Liver (tissue), 9 donors: ENCODE data around the gene RNF112. TPM values are rescaled to one million over a fixed set of nuclear protein-coding genes. Genes with fewer than 3 reads are reported as not detected.

Source experiments
- DNase-seq: peaks from one replicate; pipeline ENCODE4 v3.0.0-alpha.2; 2017; ENCODE audit warnings: low spot score
- H3K27ac ChIP-seq, 2 donors: one replicate each; pipeline ENCODE4 v1.7.0; 2013; ENCODE audit warnings: inconsistent platforms in 2 of 2, low read length in 2 of 2, control low read depth in 1 of 2, low read depth in 1 of 2, mild to moderate bottlenecking in 1 of 2
- H3K27me3 ChIP-seq, 4 donors: one replicate each; pipeline versions ENCODE4 v1.6.1 to v1.7.0; 2013; ENCODE audit warnings: low read length in 3 of 4, inconsistent platforms in 1 of 4, mild to moderate bottlenecking in 1 of 4, moderate library complexity in 1 of 4; ENCODE audit not compliant: control insufficient read depth in 4 of 4, insufficient read depth in 4 of 4
- H3K36me3 ChIP-seq, 4 donors: one replicate each; pipeline versions ENCODE4 v1.6.1 to v1.7.0; 2013; ENCODE audit warnings: low read length in 3 of 4, mild to moderate bottlenecking in 3 of 4, low read depth in 1 of 4, moderate library complexity in 1 of 4; ENCODE audit not compliant: control insufficient read depth in 4 of 4, insufficient read depth in 3 of 4
- H3K4me1 ChIP-seq, 4 donors: one replicate each; pipeline versions ENCODE4 v1.6.1 to v1.7.0; 2013; ENCODE audit warnings: low read length in 3 of 4, mild to moderate bottlenecking in 3 of 4, moderate library complexity in 1 of 4; ENCODE audit not compliant: control insufficient read depth in 4 of 4, insufficient read depth in 4 of 4
- H3K4me3 ChIP-seq, 3 donors: one replicate each; pipeline versions ENCODE4 v1.6.1 to v1.7.0; 2013; ENCODE audit warnings: low read length in 3 of 3, control low read depth in 1 of 3, low read depth in 1 of 3, mild to moderate bottlenecking in 1 of 3
- H3K9ac ChIP-seq, 2 donors: one replicate each; pipeline ENCODE4 v1.7.0; 2013; ENCODE audit warnings: low read length in 2 of 2, mild to moderate bottlenecking in 2 of 2, moderate library complexity in 2 of 2, control low read depth in 1 of 2, low read depth in 1 of 2
- H3K9me3 ChIP-seq, 4 donors: one replicate each; pipeline versions ENCODE4 v1.6.1 to v1.7.0; 2013; ENCODE audit warnings: low read length in 3 of 4; ENCODE audit not compliant: control insufficient read depth in 4 of 4
- ATF3 ChIP-seq: IDR thresholded peaks from 2 replicates; pipeline ENCODE4 v1.6.1; 2016; ENCODE audit warnings: antibody characterized with exemption
- CTCF ChIP-seq: fragments of 150-350 bp; IDR thresholded peaks from 2 replicates; pipeline ENCODE4 v1.5.1; 2017; ENCODE audit warnings: improper control_type of control experiment, low read depth, low read length; ENCODE audit not compliant: missing input control
- GABPA ChIP-seq, 2 donors: IDR thresholded peaks in 1 of 2; conservative IDR thresholded peaks in 1 of 2; 2 replicates each; pipeline ENCODE4 v1.6.1; 2016; ENCODE audit warnings: antibody characterized with exemption in 2 of 2, mild to moderate bottlenecking in 1 of 2, moderate library complexity in 1 of 2
- HNF4A ChIP-seq, 2 donors: conservative IDR thresholded peaks; 2 replicates each; pipeline ENCODE4 v1.6.1; 2016; ENCODE audit warnings: antibody characterized with exemption in 2 of 2, mild to moderate bottlenecking in 2 of 2
- HNF4G ChIP-seq: IDR thresholded peaks from 2 replicates; pipeline ENCODE4 v1.6.1; 2016; ENCODE audit warnings: antibody characterized with exemption
- JUND ChIP-seq, 2 donors: IDR thresholded peaks; 2 replicates each; pipeline ENCODE4 v1.6.1; 2016; ENCODE audit warnings: antibody characterized with exemption in 2 of 2
- MAX ChIP-seq: IDR thresholded peaks from 2 replicates; pipeline ENCODE4 v1.6.1; 2016; ENCODE audit warnings: antibody characterized with exemption
- NR2F2 ChIP-seq: IDR thresholded peaks from 2 replicates; pipeline ENCODE4 v1.6.1; 2016; ENCODE audit warnings: antibody characterized with exemption
- REST ChIP-seq: IDR thresholded peaks from 2 replicates; pipeline ENCODE4 v1.6.1; 2016; ENCODE audit warnings: antibody characterized with exemption, mild to moderate bottlenecking
- RXRA ChIP-seq, 2 donors: IDR thresholded peaks; 2 replicates each; pipeline ENCODE4 v1.6.1; 2017 to 2018; ENCODE audit warnings: antibody characterized with exemption in 2 of 2, mild to moderate bottlenecking in 1 of 2
- SP1 ChIP-seq: IDR thresholded peaks from 2 replicates; pipeline ENCODE4 v1.6.1; 2018; ENCODE audit warnings: antibody characterized with exemption, mild to moderate bottlenecking
- TAF1 ChIP-seq: conservative IDR thresholded peaks from 2 replicates; pipeline ENCODE4 v1.6.1; 2016; ENCODE audit warnings: antibody characterized with exemption, mild to moderate bottlenecking
- YY1 ChIP-seq: IDR thresholded peaks from 2 replicates; pipeline ENCODE4 v1.6.1; 2016; ENCODE audit warnings: antibody characterized with exemption, mild to moderate bottlenecking
- ZBTB33 ChIP-seq: IDR thresholded peaks from 2 replicates; pipeline ENCODE4 v1.6.1; 2016; ENCODE audit warnings: antibody characterized with exemption
- WGBS: extraction: QIAGEN DNeasy Blood & Tissue Kit; methylation state at CpG from one replicate; pipeline ENCODE4 v1.1.7; 2013; 5-methylcytosine and 5-hydroxymethylcytosine counted together
- polyA plus RNA-seq, 2 donors: library from polyadenylated mRNA; stranded (reverse) in 1 of 2; unstranded in 1 of 2; fragments of 200-250 nt in 1 of 2; fragments of >200 nt in 1 of 2; fragmentation: Nextera tagmentation in 1 of 2; extraction: Ambion mirVana in 1 of 2; gene quantifications; one replicate each; pipeline versions ENCODE4 v1.2.1 to v1.2.3, GENCODE V29; 2013 to 2015
- total RNA-seq, 2 donors: library from RNA; depleted of rRNA; stranded (reverse); fragments of >200 nt; gene quantifications; one replicate each; pipeline ENCODE4 v1.2.3, GENCODE V29; 2014
- donor health status: healthy.
- donor health status: healthy.
- donor health status: healthy.
- donor health status: healthy.
- donor health status: healthy.

Gene RNF112
- total and polyA plus RNA-seq, 4 donors = 0.04 to 0.42 (median 0.20) TPM

GRCh38 chr17:19364699-19365498, 46.1 kb upstream of the RNF112 start:
- no peak for DNase-seq
- Histone ChIP-seq H3K4me3 (no peak overlapping the region), H3K9ac (no peak overlapping the region)

GRCh38 chr17:19365499-19365817, 45.6 kb upstream of the RNF112 start:
- DNase-seq = no peak
- TF ChIP-seq YY1 = no peak
- no peak for TF ChIP-seq GABPA (IDR thresholded peaks at IDR 0.05 in 1 of 2, conservative IDR thresholded peaks at IDR 0.05 in 1 of 2)
- no peak for TF ChIP-seq SP1
- TF ChIP-seq TAF1 = no peak
- Histone ChIP-seq H3K4me1 (peaks cover 3 to 31% (median 16%) of the 10 kb centered on the region in 4 donors), H3K4me3 (no peak overlapping the region), H3K27me3 (no peaks in the 10 kb centered on the region), H3K9me3 (no peaks in the 10 kb centered on the region), H3K9ac (no peak overlapping the region), H3K27ac (no peak overlapping the region), H3K36me3 (no peaks in the 10 kb centered on the region)
- 91% methylated on average over 4 of the region's 4 CpGs for WGBS

More at GRCh38 chr17:19364699-19365498, 46.1 kb upstream of the RNF112 start:
- peak in 1 of 2 donors; percentile 9 for TF ChIP-seq HNF4A (conservative IDR thresholded peaks at IDR 0.05)
- no peak for TF ChIP-seq JUND (IDR thresholded peaks at IDR 0.05)
- no peak for TF ChIP-seq ATF3
- Histone ChIP-seq H3K36me3 (no peaks in the 10 kb centered on the region), H3K27ac (no peak overlapping the region), H3K27me3 (no peaks in the 10 kb centered on the region), H3K4me1 (peaks cover 2 to 31% (median 16%) of the 10 kb centered on the region in 4 donors), H3K9me3 (no peaks in the 10 kb centered on the region)
- 70% methylated on average over 14 of the region's 14 CpGs for WGBS

GRCh38 chr17:19365833-19366636, 45.0 kb upstream of the RNF112 start:
- H3K4me3 ChIP-seq = no peak overlapping the region
- no peak for DNase-seq
- 90% methylated on average over 9 of the region's 9 CpGs for WGBS
- no peak overlapping the region for H3K9ac ChIP-seq
- H3K36me3 ChIP-seq = no peaks in the 10 kb centered on the region
- peaks cover 4 to 31% (median 16%) of the 10 kb centered on the region in 4 donors for H3K4me1 ChIP-seq
- no peaks in the 10 kb centered on the region for H3K27me3 ChIP-seq
- TF ChIP-seq JUND (IDR thresholded peaks at IDR 0.05) (no peak), NR2F2 (no peak), MAX (no peak), SP1 (no peak), ATF3 (no peak), YY1 (no peak), CTCF (no peak), TAF1 (no peak), RXRA (IDR thresholded peaks at IDR 0.05) (no peak), GABPA (IDR thresholded peaks at IDR 0.05 in 1 of 2, conservative IDR thresholded peaks at IDR 0.05 in 1 of 2) (no peak), ZBTB33 (no peak), HNF4A (conservative IDR thresholded peaks at IDR 0.05) (no peak), HNF4G (no peak), REST (no peak)
- no peak overlapping the region for H3K27ac ChIP-seq
- no peaks in the 10 kb centered on the region for H3K9me3 ChIP-seq
